ENCODE data around the gene DUSP28.
"Not testable (repeated sequence)": the region's sequence is repeated elsewhere in the genome, so short reads cannot be mapped to it uniquely, and the experiment has no call there.

DUSP28 gene, protein sequence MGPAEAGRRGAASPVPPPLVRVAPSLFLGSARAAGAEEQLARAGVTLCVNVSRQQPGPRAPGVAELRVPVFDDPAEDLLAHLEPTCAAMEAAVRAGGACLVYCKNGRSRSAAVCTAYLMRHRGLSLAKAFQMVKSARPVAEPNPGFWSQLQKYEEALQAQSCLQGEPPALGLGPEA

DNA sequence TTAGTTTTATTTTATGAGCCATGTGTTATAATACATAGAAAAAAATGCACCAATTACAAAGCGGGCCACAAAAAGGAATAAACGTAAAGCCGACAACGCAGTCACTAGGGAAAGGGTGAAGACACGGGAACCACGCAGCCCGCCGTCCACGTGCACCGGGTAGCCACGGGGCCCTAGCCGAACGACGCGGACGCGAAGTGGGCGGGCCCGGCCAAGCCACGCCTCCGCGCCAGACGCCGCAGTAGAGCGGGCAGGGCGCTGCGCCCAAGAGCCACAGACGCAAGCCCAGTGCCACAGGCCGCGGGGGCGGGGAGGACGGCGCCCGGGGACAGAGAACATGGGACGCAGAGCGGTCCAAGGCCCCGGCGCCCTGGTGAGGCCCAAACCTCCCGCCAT, at the start of gene DUSP28:
TSS of gene DUSP28 (plus strand) at position 274 of the 396 bp plus-strand sequence. CDS start 328 bp downstream, outside the sequence.
- no peak for FAIRE-seq

DNA sequence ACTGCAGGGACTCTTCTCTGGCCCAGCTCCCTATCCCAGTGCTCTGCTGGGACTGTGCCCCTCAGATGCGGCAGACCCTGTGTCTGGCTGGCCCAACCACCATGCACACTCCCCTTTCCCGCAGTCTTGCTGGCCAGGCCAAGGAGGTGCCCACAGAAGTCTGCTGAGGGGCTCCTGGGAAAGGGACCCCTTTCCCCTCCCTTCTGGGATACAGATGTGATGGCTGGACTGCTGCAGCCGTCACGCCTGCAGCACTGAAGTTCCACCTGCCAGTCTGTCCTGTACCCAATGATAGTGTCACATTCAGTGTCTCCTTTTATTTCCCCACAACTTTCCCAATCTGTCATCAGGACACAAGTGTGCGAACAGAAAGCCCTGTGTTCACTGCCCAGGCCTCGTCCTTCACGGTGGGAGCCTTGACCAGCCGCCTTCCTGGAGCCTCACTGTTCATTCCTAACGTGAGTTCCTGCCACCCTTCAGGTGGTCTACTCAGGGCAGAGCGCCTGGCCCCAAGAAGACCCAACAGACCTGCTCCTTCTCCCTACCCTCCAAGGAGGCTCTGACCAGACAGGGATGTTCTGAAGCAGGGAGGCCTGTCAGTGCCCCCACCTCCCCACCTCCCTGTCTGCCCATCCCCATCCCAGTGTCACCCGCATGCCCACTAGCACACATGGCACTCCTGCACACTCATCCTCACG, 49.5 kb upstream of the DUSP28 start:
- FAIRE-seq, result no peak

DNA sequence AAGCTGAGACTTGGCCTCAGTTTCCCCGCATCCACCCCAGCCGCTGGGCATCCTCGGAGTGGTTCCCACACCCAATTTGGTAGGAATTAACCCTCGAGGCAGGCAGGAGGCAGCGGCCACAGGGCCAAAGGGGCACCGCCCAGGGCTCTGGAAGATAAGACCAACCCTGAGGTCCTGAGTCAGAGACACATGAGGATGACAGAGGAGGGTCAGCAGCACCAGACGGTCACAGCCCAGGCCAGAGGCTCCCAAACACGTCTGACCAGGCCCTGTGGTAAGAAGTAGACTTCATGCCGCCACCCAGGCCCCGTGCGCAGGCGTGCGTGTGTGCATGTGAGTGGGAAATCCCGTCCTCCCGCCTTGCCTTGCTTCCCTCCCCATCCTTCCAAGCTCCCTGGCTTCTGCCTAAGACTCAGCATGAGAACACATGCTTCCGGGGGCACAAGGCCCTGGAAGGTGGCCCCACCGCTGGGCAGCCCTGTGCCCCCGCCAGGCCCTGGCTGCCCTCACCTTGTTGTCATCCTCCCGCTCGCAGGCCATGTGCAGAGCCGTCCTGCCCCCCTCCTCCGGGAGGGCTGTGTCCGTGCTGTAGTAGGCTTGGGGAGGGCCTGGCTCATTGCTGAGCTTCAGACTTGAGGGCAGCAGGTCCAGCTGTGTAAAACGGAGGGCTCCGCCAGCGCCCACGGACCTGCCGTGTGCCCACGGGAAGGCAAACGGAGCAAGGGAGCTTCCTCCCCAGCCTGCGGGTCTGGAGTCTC, 48.6 kb upstream of the DUSP28 start:
- FAIRE-seq, result no peak

DNA sequence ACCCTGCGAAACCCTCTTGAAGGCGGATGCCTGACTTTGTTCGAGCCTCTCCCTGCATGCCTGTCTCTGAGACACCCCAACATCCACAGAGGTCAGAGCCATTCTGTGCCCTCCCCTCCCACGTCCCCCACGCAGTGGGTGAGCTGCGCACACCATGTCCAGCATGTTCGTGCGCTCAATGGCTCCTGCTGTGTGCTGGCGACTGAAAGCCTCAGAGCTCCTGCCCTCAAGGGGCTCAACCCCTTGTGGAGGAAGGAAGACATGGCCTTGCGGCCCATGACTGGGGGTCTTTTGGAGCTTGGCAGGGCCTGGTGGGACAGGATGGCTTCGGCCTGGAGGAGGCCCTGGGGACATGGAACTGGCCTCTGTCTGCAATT, 48.1 kb upstream of the DUSP28 start:
- FAIRE-seq, result no peak

DNA sequence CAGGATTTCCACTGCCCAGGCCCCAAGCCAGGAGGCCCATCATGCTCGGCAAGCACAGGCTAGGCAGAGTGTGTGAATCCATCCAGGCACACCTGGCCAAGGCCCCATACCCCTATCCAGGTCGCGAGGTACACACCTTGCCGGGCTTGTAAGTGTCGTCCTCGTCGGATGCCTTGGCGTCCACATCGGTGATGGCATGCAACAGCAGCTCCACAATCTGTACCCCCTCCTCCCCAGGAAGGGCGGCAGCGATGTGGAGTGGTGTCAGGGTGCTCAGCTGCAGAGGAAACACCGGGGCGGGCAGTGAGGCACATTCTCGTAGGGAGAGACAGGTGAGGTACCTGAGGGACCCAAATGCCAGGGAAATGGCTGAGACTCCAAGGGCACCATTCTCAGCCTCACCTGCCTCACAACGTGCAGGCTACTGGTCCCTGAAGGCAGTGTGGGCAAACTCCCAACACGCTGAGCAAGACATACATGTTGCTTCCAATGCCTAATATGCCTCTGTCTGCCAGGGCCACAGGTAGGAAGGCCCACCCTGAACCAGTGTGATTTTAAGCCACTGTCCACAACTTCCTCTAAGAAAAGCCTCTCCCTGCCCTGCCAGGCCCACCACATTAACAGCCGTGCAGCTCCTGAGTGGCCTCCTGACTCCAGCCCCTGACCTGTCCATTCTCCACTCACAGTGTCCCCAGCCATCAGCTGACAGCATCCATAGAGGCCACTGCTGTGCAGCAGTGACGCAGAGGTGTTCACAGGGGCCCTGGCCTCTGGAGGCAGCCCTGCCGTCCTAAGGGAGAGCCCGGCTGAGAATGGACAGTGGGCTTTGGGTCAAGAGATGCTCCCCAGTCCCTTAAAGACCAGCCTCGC, 47.3 kb upstream of the DUSP28 start:
- FAIRE-seq, result no peak

DNA sequence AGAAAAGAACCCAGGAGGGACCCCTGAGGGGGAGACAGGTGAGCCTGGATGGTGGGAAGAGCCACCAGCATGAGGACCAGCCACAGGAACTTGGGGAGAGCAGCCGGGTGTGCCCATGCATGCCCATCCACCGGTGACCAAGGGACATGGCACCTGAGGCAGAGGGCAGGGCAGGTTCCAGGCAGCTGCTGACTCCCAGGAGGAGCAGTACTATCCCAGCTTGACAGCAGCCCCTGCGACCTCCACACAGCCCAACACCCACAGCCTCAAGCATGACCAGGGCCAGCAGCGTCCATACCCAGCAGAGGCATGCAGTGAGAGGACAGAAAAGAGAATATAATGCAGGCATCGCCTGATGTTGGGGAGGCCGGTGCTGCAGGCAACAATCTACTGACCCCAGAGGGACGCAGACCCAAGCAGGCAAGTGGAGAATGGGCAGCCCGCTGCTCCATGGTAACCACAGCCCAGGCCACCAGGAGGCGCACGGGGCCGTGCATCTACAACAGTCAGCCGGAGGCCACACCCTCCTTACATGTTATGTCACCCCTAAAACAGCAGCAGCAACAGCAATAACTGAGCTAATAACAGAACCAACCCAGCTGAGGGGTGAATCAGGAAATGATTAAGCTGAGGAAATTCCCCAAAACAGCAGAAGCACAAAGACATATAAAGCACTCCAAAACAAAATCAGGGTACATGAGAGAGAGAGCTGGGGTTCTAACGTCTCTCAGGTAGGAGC, 46.4 kb upstream of the DUSP28 start:
- no peak for FAIRE-seq

DNA sequence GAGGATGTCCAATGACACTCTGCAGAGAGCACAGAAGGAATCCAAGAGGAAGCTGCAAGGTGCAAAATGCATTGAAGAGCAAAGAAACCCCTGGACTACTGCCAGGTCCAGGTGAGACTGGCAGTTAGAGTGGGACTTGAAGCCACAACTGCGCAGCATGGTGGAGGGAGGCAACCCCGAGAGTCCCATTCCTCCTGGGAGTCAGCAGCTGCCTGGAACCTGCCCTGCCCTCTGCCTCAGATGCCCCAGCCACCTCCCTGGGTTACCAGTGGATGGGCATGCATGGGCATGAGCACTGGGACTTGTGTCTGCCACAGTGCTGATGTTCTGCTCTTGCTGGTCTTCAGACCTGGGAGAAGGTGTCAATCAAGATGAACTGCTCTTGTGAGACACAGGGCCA, 45.5 kb upstream of the DUSP28 start:
- no peak for FAIRE-seq

DNA sequence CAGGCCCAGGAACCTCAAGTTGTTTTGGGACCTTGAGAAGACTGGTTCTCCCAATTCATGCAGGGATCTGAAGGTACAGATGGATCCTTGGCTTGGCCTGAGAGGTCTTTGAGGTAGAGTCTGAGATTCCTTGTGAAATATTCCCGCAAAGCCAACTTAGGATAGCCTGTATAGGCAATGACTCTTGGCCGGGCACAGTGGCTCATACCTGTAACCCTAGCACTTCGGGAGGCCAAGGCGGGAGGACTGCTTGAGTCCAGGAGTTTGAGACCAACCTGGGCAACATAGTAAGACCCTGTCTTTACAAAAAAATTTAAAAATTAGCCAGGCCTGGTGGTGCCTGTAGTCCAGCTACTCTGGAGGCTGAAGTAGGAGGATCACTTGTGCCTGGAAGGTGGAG, 42.8 kb upstream of the DUSP28 start:
- no peak for FAIRE-seq

DNA sequence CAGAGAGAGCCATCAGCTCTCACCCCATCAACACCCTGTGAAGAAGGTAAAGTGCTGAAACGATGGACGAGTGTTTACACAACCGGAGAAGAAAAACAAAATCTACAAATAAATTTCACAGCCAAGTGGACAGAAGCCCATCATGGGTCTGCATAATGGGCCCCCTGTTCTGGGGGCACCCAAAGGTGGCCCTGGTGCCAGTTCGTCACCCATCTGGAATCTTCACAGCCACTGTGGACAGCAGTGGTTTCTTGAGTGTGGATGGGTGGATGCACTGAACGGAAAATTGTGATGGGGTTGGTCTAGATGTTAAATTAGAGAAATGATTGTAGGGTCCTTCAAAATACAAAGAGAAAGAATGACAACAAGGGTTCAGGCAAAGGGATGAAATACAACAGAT, 41.2 kb upstream of the DUSP28 start:
- no peak for FAIRE-seq

DNA sequence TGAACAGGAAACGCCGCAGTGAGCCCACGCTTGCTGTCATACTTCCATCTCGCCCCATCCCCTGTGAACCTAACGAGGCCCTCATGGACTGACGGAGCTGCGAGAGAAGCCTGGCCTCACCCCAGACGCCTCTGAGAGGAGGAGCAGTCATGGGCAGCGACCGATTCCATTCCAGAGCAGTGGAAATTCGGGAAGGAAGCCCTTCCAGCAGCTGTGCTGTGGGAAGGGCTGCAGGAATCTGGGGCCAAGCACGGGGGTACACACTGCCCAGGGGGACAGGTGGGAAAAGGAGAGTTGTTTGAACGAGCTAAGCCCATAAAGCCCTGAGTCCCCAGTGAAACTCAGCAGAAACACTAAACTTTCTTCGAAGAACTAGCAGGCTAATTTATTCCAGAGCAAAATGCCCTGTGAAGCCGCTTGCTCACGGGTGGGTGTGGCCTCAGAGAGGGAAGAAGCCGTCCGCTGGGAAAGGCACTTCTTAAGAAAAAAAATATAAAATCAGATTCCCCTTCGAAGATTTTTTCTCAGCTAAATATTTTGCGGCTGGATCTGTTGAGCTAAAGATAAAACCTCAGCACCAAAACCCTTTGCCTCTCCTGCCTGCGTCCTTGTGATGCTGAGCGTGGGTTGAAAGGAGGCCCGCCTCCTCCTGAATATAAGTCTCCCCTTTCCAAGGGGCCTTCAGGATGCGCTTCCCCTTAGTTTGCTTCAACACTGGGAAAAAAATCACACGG, 40.6 kb upstream of the DUSP28 start:
- FAIRE-seq, result no peak

DNA sequence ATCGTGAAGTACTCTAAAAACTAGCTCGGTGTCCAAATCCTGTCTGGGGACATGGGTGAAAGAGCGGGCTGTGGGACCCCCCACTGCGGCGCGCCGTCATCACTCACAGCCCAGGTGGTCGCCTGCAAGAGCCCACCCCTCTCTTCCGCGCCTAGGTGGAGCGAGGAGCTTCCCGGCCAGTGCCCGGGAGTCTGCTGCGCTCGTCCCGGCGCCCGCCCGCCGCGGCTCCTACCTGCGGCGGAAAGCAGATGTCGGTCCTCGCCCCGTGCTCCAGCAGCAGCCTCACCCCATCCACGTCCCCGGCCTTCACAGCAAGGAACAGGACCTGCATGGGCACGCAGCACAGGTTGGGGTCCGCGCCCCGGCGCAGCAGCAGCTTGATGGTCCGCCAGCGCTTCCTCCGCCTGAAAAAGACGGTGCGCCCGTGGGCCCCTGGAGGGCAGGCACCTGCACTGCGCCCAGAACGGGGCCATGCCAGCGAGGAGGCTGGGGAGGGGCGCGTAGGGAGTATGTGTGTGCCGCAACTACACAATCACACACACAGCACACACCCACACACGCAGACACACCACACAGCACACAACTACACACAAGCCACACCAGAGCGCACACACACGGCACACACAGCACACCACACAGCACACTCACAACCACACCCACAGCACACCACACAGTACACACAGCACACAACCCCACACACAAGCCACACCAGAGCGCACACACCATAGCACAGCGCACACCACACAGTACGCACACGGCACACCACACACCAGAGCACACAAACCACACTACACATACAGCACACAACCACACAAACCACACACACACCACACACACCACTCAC, 39.8 kb upstream of the DUSP28 start:
- no peak for FAIRE-seq

DNA sequence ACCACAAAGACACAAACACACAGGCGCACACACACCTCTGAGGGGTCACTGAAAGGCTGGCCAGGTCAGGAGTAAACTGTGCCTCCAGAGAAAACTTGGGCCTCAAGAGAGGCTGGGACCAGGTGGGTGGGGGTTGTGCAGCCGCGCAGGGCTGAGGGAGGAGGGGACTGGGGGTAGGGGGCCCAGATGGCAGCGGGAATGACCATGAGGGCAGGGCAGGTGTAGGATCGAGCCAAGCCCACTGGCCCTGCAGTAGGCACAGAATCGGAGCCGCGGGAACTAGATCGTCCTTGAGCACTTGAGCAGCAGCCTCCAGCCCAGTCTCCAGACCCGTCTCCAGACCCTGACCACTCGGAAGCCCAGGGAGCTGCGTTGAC, 39.2 kb upstream of the DUSP28 start:
- no peak for FAIRE-seq

DNA sequence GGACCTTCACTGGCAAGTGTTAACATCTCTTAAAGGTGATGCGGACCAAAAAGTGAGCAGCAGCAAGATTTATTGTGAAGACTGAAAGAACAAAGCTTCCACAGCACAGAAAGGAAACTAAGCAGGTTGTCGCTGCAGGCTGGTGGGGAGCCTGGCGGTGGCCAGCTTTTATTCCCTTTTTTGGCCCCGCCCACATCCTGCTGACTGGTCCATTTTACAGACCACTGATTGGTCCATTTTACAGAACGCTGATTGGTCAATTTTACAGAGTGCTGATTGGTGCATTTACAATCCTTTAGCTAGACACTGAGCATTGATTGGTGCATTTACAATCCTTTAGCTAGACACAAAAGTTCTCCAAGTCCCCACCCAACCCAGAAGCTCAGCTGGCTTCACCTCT, 38.3 kb upstream of the DUSP28 start:
- FAIRE-seq, result not testable (repeated sequence)

DNA sequence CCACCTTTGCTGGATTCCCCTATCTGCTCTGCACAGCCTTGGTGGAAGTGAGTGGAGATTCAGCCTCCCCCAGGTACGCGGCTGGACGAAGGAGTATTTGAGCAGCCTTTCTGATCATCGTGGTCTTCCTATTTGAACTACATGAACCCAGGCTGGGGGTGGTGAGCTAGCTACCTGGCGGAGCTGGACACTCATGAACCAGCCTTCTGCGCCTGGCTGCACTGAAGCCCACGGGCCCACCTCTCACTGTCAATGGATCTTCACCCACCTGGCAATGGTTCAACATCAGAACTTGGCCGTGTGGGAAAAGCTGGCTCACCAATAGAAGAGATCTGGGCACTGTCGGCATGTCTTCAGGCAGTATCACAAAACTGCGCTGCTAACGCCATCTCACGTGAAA, 37.8 kb upstream of the DUSP28 start:
- no peak for FAIRE-seq

DNA sequence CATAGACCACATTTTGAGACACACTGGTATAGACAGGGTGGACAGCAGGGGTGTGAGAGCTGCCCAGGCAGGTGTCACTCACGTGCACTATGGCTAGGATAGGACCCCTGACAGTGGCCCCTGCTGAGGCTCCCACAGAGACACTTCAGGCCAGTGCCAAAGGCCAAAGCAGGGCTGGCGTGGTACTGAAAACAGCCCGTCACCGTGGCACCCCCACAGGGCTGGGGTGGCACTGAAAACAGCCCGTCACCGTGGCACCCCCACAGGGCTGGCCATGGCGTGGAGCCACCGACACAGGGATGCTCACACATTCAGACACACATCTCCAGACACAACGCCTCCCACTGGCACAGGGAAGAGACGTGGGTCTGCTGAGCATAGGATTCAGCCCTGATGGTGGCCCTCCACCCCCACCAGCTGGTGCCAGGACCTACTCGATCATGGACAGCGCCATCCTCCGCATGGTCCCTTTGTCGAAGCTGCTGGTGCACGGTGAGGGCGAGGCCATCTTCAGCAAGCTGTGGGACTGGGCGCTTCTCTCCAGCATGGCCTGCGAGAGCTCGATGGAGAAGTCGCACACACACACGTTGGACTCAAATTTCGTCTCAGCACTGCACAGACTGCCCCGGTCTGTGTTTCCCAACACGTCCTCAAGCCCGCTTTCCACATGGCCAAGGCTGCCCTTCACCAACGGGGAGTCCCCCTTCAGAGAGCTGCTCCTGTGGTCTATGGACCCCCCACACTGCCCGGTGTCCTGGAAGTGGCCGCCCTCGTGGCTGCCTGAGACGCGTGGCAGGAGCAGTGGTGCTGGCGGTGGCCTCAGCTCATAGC, 36.5 kb upstream of the DUSP28 start:
- FAIRE-seq, result no peak

DNA sequence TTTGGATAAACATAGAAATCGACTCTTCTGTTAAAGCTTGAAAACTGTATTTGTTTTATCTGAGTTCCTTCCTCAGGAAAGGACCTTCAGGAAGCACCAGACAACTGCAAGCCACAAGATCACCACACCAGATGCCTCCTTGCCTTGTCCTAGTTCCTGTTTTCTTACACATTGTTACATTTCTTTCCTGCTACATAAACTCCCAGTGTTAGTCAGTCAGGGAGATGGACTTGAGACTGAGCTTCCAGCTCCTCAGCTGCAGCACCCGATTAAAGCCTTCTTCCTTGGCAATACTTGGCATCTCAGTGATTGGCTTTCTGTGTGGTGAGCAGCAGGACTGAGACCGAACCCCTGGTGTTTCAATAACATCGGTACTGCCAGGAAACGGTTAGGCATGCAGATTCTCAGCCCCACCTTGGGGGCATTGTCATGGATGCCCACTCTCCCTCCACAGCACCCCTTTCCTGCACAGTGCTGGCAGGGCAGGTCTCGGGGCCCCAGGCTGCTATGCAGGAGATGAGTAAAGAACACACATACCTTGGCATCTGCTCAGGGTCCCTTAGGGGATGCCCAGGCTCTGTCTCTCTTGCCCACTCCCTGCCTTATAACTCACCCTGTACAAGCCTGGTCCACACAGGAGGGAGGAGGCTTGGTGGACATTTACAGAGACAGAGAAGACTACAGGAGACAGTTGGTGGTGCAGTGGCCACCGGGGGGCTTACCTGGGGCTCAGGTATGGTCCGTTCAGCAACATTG, 35.0 kb upstream of the DUSP28 start:
- FAIRE-seq, result no peak

DNA sequence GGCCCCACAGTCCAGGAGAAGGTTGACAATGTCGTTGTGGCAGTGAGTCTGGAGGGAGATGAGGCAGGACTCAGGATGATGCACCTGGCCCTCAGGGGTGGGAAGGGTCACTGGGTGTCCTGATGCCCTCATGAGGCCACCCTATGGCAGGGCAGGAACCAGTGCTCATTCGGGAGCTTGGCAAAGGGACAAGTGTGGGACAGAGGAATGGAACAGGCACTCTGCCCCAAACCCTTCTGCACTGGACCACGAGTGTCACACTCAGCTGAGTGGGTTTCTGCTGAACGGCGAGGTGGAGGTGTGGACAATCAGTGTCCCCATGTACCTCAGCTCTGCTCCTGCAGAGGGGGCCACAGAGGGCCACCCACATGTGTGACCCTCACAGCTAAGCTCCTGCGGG, 34.4 kb upstream of the DUSP28 start:
- no peak for FAIRE-seq

DNA sequence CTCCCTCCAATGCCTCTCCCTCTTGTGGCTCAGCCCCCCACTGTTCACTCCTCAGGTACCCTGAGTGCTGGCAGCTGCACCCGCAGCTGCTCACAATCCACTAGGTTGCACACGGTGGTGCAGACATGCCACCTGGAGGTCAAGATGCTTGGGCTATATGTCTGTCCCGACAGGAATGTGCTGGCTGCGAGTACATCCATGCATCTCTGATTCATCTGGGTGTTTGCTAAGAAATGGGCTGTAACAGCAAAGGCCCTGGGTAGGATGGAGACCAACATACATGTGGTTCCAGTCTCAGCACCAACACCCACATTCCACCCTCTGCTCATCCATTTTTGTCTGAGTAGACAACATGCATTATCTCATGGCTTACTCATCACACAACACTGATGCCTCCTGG, 33.6 kb upstream of the DUSP28 start:
- no peak for FAIRE-seq

DNA sequence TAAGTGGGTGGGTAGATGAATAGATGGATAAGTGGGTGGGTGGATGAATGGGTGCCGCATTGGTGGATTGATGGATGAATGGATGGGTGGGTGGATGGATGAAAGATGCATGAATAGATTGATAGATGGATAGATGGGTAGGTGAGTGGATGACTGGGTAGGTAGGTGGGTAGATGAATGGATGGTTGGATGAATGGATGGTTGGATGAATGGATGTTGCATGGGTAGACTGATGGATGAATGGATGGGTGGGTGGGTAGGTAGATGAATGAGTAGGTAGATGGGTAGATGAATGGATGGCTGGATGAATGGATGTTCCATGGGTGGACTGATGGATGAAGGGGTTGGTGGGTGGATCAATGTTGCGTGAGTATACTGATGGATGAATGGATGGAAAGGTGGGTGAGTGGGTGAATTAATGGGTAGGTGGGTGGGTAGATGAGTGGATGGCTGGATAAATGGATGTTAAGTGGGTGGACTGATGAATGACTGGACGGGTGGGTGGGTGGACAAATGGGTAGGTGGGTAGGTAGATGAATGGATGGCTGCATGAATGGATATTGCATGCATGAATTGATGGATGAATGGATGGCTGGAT, 32.9 kb upstream of the DUSP28 start:
- no peak for FAIRE-seq
